SK-N-SH (cell line): ENCODE data around the gene MYO5C. TPM values are rescaled to one million over a fixed set of nuclear protein-coding genes. Genes with fewer than 3 reads are reported as not detected.
"Not testable (repeated sequence)": the region's sequence is repeated elsewhere in the genome, so short reads cannot be mapped to it uniquely, and the experiment has no call there.

ENCODE experiments used
- CTCF ChIA-PET: fragments of 300-600, 350-600 bp; formaldehyde crosslinking; extraction: SDS; loops from one replicate; lab custom pipeline; 2021; lab: Yijun Ruan, JAX
- POLR2A ChIA-PET: fragments of 350-600 bp; sonication (Branson Sonifier 250); formaldehyde crosslinking; extraction: SDS; loops from one replicate; lab custom pipeline; 2020; ENCODE audit warnings: antibody characterized with exemption, inconsistent platforms; lab: Yijun Ruan, JAX
- DNase-seq: peaks from one replicate; pipeline ENCODE4 v3.0.0; 2012
- H2AFZ ChIP-seq: fragments of 200-600 bp; sonication (generic); 2 replicates; pipeline ENCODE4 v1.8.1; 2016; ENCODE audit warnings: antibody characterized with exemption, mild to moderate bottlenecking, low read depth
- H3F3A ChIP-seq: fragments of 200-600 bp; sonication (generic); replicated peaks from 2 replicates; pipeline ENCODE3; 2016; ENCODE audit warnings: antibody characterized with exemption, mild to moderate bottlenecking; ENCODE audit not compliant: insufficient read depth
- H3K27ac ChIP-seq, 2 experiments: fragments of 200-500 bp in 1 of 2; fragments of 200-600 bp in 1 of 2; sonication (Bioruptor generic) in 1 of 2; sonication (generic), shearing (Covaris generic) in 1 of 2; 2 replicates each; pipeline versions ENCODE4 v1.5.1 to v1.6.1; 2014 to 2016; ENCODE audit warnings: low read depth in 2 of 2, inconsistent platforms in 1 of 2, low read length in 1 of 2, mild to moderate bottlenecking in 1 of 2, mixed read lengths in 1 of 2
- H3K27me3 ChIP-seq: fragments of 200-600 bp; sonication (generic), shearing (Covaris generic); 2 replicates; pipeline ENCODE4 v1.6.1; 2016; ENCODE audit warnings: mixed run types; ENCODE audit not compliant: insufficient read depth
- H3K36me3 ChIP-seq, 2 experiments: fragments of 200-500 bp in 1 of 2; fragments of 200-600 bp in 1 of 2; sonication (Bioruptor generic) in 1 of 2; sonication (generic) in 1 of 2; replicated peaks in 1 of 2; 2 replicates each; pipeline versions ENCODE3 to v1.5.1; 2014 to 2016; ENCODE audit warnings: low read length in 1 of 2, mild to moderate bottlenecking in 1 of 2; ENCODE audit not compliant: insufficient read depth in 2 of 2, control insufficient read depth in 1 of 2
- H3K4me1 ChIP-seq, 2 experiments: fragments of 200-500 bp in 1 of 2; fragments of 200-600 bp in 1 of 2; sonication (Bioruptor generic) in 1 of 2; sonication (generic), shearing (Covaris generic) in 1 of 2; 2 replicates each; pipeline versions ENCODE4 v1.5.1 to v1.6.1; 2014 to 2016; ENCODE audit warnings: low read depth in 1 of 2, low read length in 1 of 2, mixed run types in 1 of 2; ENCODE audit not compliant: insufficient read depth in 2 of 2, control insufficient read depth in 1 of 2
- H3K4me2 ChIP-seq: fragments of 200-600 bp; sonication (generic), shearing (Covaris generic); 2 replicates; pipeline ENCODE4 v1.6.1; 2017; ENCODE audit warnings: mixed run types
- H3K4me3 ChIP-seq, 2 experiments: fragments of 200-500 bp in 1 of 2; fragments of 200-600 bp in 1 of 2; sonication (Bioruptor generic) in 1 of 2; sonication (generic), shearing (Covaris generic) in 1 of 2; 2 replicates each; pipeline versions ENCODE4 v1.5.1 to v1.8.1; 2014 to 2016; ENCODE audit warnings: low read depth in 2 of 2, inconsistent platforms in 1 of 2, low read length in 1 of 2, mild to moderate bottlenecking in 1 of 2, mixed read lengths in 1 of 2, moderate library complexity in 1 of 2
- H3K79me2 ChIP-seq: fragments of 200-600 bp; sonication (generic); 2 replicates; pipeline ENCODE4 v1.8.1; 2017; ENCODE audit warnings: mild to moderate bottlenecking; ENCODE audit not compliant: insufficient read depth
- H3K9ac ChIP-seq: fragments of 200-600 bp; sonication (generic); 2 replicates; pipeline ENCODE4 v1.6.1; 2017; ENCODE audit warnings: mixed run types
- H3K9me2 ChIP-seq: fragments of 200-600 bp; sonication (generic); 2 replicates; pipeline ENCODE4 v1.6.1; 2017; ENCODE audit warnings: mixed run types
- H3K9me3 ChIP-seq: fragments of 200-600 bp; sonication (generic); 2 replicates; pipeline ENCODE4 v1.6.1; 2017; ENCODE audit warnings: mixed run types, mild to moderate bottlenecking, moderate library complexity
- H4K20me1 ChIP-seq: fragments of 200-600 bp; sonication (generic); 2 replicates; pipeline ENCODE4 v1.6.1; 2017; ENCODE audit warnings: mild to moderate bottlenecking, mixed run types; ENCODE audit not compliant: insufficient read depth
- MAX ChIP-seq: IDR thresholded peaks from 2 replicates; pipeline ENCODE4 v1.4.0; 2012; ENCODE audit warnings: low read depth
- REST ChIP-seq: IDR thresholded peaks from 2 replicates; pipeline ENCODE4 v1.6.1; 2012; ENCODE audit warnings: mild to moderate bottlenecking, low read depth, low read length, moderate library complexity
- YY1 ChIP-seq: IDR thresholded peaks from 2 replicates; pipeline ENCODE4 v1.4.0; 2012; ENCODE audit warnings: low read depth, mild to moderate bottlenecking
- WGBS: methylation state at CpG from one replicate; pipeline ENCODE4 v1.1.6; 2017; ENCODE audit warnings: low lambda C conversion rate; 5-methylcytosine and 5-hydroxymethylcytosine counted together
- polyA plus RNA-seq, 3 experiments: library from polyadenylated mRNA; depleted of rRNA; stranded (reverse); fragments of >200 nt; gene quantifications; 2 replicates each; pipeline ENCODE4 v1.2.3, GENCODE V29; 2012

The MYO5C gene
- polyA plus RNA-seq, 1 of the 3 experiments (the other 2 are of a cell fraction), result 0.99 TPM

GRCh38 chr15:52171807-52172206, 123.8 kb downstream of the MYO5C start (continued):
- TF ChIP-seq REST (no peak), YY1 (no peak)
- TF ChIP-seq, all 33 proteins: peak for 0

DNA sequence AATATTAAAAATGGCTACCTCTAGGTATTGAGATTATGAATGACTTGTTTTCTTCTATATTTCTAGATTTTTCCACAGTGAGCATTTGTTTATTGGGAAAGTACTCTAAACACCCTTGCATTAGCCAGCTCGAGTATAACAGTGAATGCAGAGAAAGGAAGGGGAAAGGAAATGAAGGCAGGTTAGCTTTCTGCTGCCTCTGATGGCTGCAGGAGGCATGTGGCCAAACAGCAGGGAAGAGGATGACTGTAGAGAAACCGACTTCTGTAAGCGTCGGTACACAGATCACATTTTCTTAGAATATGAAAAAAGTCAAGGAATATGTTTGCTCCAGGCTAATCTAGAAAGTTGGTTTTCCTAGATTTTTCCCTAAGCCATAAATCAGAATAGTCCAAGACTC, 124.2 kb downstream of the MYO5C start:
- WGBS, result 49% methylated on average over 4 of the region's 4 CpGs
- peaks cover 0 to 4% of the 10 kb centered on the region in 2 experiments; a peak in 1 of 4 replicates for H3K4me1 ChIP-seq
- H3K9ac ChIP-seq, result no peak overlapping the region
- no peaks in the 10 kb centered on the region for H3K9me2 ChIP-seq
- DNase-seq, result peak; percentile 19
- H3K9me3 ChIP-seq, result no peaks in the 10 kb centered on the region
- no peak overlapping the region for H2AFZ ChIP-seq
- no peaks in the 10 kb centered on the region for H3K27me3 ChIP-seq
- peaks cover 0 to 8% of the 10 kb centered on the region in 2 experiments for H3K36me3 ChIP-seq
- peaks cover 85% of the 10 kb centered on the region for H3K79me2 ChIP-seq
- TF ChIP-seq YY1 (no peak), MAX (peak; percentile 21; the same call in 1 of the 2 replicates)
- H3K27ac ChIP-seq, result 0 out of 4 replicates have a peak overlapping the region, but pooled peaks of 1 of the 2 experiments have one; percentile 22
- ChIA-PET POLR2A (no interaction called here), CTCF (interaction anchor here (0.6 to 2.4 kb wide), 6 partner anchors 9 to 159 kb away, joined by 3 to 10 read pairs (median 3); no protein-coding TSS in a partner anchor)
- no peaks in the 10 kb centered on the region for H4K20me1 ChIP-seq
- no peaks in the 10 kb centered on the region for H3F3A ChIP-seq
- 0 out of 2 replicates have a peak overlapping the region, but pooled peaks have one; percentile 21 for H3K4me2 ChIP-seq
- H3K4me3 ChIP-seq, result no peak overlapping the region

DNA sequence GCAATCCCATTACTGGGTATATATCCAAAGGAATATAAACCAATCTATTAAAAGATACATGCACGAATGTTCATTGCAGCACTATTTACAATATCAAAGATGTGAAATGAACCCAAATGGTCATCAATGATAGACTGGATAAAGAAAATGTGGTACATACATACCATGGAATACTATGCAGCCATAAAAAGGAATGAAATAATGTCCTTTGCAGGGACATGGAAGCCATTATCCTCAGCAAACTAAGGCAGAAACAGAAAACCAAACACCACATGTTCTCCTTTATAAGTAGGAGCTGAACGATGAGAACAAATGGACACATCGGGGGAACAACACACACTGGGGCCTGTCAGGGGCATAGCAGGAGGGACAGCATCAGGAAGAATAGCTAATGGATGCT, 125.4 kb downstream of the MYO5C start:
- H3K36me3 ChIP-seq, H3K4me3 ChIP-seq, H3K4me2 ChIP-seq, H3K4me1 ChIP-seq, H3K9me2 ChIP-seq, H3F3A ChIP-seq, DNase-seq, H4K20me1 ChIP-seq, H3K9me3 ChIP-seq, H3K27me3 ChIP-seq, POLR2A ChIA-PET, H3K9ac ChIP-seq, H3K27ac ChIP-seq, H2AFZ ChIP-seq: not testable (repeated sequence)
- 96% methylated on average over 3 of the region's 3 CpGs for WGBS
- CTCF ChIA-PET, result interaction anchor here (1.2 to 1.6 kb wide), 3 partner anchors 16 to 31 kb away, joined by 3 to 5 read pairs (median 5); no protein-coding TSS in a partner anchor
- H3K79me2 ChIP-seq, result peaks cover 85% of the 10 kb centered on the region

GRCh38 chr15:52165494-52166131, 130.0 kb downstream of the MYO5C start:
- H3K9me3 ChIP-seq, H3K9me2 ChIP-seq, H3F3A ChIP-seq, H3K27me3 ChIP-seq, H3K4me2 ChIP-seq, POLR2A ChIA-PET, DNase-seq, H3K9ac ChIP-seq, H3K4me3 ChIP-seq, H2AFZ ChIP-seq, H3K27ac ChIP-seq, H4K20me1 ChIP-seq, H3K4me1 ChIP-seq: not testable (repeated sequence)
- CTCF ChIA-PET, result interaction anchor here (1.1 to 3.1 kb wide), 4 partner anchors 11 to 62 kb away, joined by 3 to 15 read pairs (median 4); no protein-coding TSS in a partner anchor
- WGBS, result 82% methylated on average over 5 of the region's 5 CpGs
- Histone ChIP-seq H3K36me3 (peaks cover 0 to 11% of the 10 kb centered on the region in 2 experiments), H3K79me2 (peaks cover 75% of the 10 kb centered on the region)
